ENCODE measurements around the gene TMEM63C.

Gene TMEM63C

DNA sequence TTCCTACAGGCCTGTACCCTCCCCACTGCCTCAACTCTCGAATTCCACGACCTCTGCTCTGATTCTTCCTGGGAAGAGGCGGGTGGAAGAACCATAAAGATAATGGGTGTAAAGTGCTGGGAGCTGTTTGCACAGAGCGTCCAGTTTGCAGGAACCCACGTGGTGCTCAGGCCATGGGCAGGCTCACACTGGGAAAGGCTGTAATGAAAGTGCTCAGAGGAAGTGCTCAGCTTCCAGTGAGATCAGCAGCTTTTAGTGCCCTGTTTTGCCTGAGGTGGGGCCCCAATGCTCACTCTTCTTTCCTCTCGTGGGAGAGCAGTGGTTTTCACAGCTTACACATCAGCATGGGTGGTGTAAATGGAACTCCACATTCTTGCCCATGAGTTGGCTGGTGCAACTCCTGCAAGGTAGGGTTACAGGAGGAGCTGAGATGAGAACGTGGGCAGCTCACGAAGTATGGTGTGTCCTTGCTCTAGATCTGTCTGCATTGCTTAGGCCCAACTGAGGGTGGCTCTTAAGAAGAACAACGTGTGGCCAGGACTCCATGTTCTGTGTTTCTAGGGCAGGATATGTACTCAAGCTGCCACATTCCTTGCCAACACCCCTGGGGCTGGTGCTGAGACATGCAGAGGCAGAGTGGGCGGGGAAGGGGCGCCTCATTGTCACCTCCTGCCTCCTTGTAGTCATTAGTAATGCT lies 2.9 kb downstream of the TMEM63C start:
- peaks cover 13% of the 10 kb centered on the region; the same call in 1 of the 2 replicates for H3K4me1 ChIP-seq (ENCODE audit: control insufficient read depth, insufficient read depth, low read length)
- no peak overlapping the region for H3K4me3 ChIP-seq (ENCODE audit: low read depth, low read length)
- no peak overlapping the region for H3K27ac ChIP-seq (ENCODE audit: low read depth, low read length)
- H3K9me3 ChIP-seq (ENCODE audit: control insufficient read depth, insufficient read depth, low read length): no peaks in the 10 kb centered on the region
- H3K36me3 ChIP-seq (ENCODE audit: control insufficient read depth, insufficient read depth, low read length): no peaks in the 10 kb centered on the region
- H3K9ac ChIP-seq (ENCODE audit: low read depth, low read length): no peak overlapping the region
- peaks cover 6% of the 10 kb centered on the region; the same call in 1 of the 2 replicates for H3K27me3 ChIP-seq (ENCODE audit: control insufficient read depth, insufficient read depth, low read length)

DNA sequence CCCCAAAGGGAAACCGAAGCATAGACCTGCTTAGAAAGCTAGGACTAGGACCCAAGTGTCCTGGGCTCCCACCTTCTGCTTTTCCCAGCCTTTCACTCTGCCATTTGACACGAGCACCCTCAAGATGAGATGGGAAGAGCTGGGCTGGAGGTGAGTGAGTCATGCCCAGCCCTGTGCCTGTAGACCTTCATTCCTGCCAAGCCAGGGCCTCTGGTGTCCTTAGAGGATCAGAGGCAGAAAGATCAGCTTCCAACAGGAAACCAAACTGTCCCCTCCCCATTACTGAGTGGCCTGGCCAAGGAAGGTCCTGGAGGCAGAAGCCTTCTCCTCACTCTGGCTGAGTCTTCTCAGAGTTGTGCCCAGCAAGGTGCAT lies 3.5 kb downstream of the TMEM63C start:
- Histone ChIP-seq H3K4me1 (ENCODE audit: control insufficient read depth, insufficient read depth, low read length) (peaks cover 13% of the 10 kb centered on the region; the same call in 1 of the 2 replicates), H3K9me3 (ENCODE audit: control insufficient read depth, insufficient read depth, low read length) (no peaks in the 10 kb centered on the region), H3K27ac (ENCODE audit: low read depth, low read length) (no peak overlapping the region), H3K9ac (ENCODE audit: low read depth, low read length) (no peak overlapping the region), H3K4me3 (ENCODE audit: low read depth, low read length) (no peak overlapping the region), H3K27me3 (ENCODE audit: control insufficient read depth, insufficient read depth, low read length) (peaks cover 6% of the 10 kb centered on the region; the same call in 1 of the 2 replicates), H3K36me3 (ENCODE audit: control insufficient read depth, insufficient read depth, low read length) (no peaks in the 10 kb centered on the region)

DNA sequence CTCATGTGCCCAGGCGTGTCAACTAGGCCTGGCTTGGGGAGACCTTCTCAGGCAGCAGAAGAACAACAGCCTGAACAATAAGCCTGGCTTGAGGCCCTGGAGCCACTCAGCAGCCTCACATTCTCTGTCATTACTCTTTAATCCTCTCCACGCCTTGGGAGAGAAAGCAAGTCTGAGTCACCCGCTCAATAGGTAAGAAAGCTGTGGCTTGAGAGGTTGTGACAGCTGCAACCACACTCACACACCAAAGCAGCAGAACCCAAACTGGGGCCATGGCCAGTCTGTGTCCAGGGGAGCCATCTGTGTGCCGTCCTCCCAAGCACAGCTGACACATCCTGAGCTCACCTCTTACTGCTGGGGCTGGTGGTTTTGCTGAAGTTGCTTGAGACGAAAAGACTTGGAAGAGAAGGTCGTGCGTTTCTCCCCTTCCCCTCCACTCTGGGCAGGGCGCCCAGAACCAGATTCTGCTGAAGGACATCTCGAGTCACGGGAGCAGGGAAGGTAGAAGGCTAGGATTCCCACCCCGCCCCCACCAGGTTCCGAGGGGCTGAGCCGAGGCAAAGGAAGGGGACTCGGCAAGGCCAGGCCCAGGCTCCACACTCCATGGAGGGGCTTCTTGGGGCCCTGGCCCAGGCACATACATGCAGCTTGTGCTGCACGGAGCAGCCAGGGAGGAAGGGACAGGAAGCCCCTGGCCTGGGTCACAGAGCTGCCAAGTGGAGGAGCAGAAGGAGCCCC lies 5.5 kb downstream of the TMEM63C start:
- Histone ChIP-seq H3K4me3 (ENCODE audit: low read depth, low read length) (no peak overlapping the region), H3K27me3 (ENCODE audit: control insufficient read depth, insufficient read depth, low read length) (peaks cover 6% of the 10 kb centered on the region; the same call in 1 of the 2 replicates), H3K9ac (ENCODE audit: low read depth, low read length) (no peak overlapping the region), H3K36me3 (ENCODE audit: control insufficient read depth, insufficient read depth, low read length) (no peaks in the 10 kb centered on the region), H3K4me1 (ENCODE audit: control insufficient read depth, insufficient read depth, low read length) (peaks cover 7% of the 10 kb centered on the region; the same call in 1 of the 2 replicates), H3K27ac (ENCODE audit: low read depth, low read length) (peak overlapping the region; percentile 1), H3K9me3 (ENCODE audit: control insufficient read depth, insufficient read depth, low read length) (no peaks in the 10 kb centered on the region)

DNA sequence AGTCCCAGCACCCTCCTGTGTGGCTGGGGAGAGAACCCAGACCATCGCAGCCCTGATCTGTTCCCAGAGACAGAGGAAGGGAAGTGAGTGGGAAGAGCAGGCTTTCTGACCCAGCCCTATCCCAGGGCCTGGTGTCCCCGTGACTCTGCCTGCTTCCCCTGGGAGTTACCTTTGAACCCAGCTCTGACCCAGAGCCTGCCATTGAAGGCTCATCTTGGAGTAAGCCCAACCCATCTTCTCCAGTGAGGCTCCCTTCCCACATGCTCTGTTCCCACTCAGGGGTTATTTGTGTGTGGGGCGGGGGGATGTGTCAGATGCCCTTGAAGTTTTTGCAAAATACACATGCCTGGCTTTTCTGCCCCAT lies 6.0 kb downstream of the TMEM63C start:
- no peak overlapping the region for H3K4me3 ChIP-seq (ENCODE audit: low read depth, low read length)
- no peaks in the 10 kb centered on the region for H3K36me3 ChIP-seq (ENCODE audit: control insufficient read depth, insufficient read depth, low read length)
- H3K4me1 ChIP-seq (ENCODE audit: control insufficient read depth, insufficient read depth, low read length): peaks cover 7% of the 10 kb centered on the region; the same call in 1 of the 2 replicates
- H3K27ac ChIP-seq (ENCODE audit: low read depth, low read length): no peak overlapping the region
- no peaks in the 10 kb centered on the region for H3K9me3 ChIP-seq (ENCODE audit: control insufficient read depth, insufficient read depth, low read length)
- peaks cover 4% of the 10 kb centered on the region; the same call in 1 of the 2 replicates for H3K27me3 ChIP-seq (ENCODE audit: control insufficient read depth, insufficient read depth, low read length)
- no peak overlapping the region for H3K9ac ChIP-seq (ENCODE audit: low read depth, low read length)

DNA sequence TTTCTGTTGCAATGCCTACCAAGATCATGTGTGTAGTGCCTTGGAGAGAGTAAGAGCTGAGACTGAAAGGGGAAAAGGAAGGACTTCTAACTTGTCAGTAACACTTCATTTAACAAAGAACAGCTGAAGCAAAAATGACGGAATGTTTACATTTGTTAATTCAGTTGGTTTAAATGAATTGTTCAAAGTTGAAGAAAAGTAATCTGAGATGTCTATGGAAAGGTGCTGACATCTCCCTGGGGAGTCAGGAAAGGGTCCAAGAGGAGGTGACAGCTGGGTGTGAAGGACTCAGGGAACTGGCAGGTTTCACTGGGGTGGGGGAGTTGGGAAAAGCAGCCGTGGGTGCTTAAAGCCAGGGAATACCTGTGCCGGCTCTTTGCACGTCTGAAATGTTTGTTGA lies 7.9 kb downstream of the TMEM63C start:
- peaks cover 7% of the 10 kb centered on the region; the same call in 1 of the 2 replicates for H3K4me1 ChIP-seq (ENCODE audit: control insufficient read depth, insufficient read depth, low read length)
- no peak overlapping the region for H3K27ac ChIP-seq (ENCODE audit: low read depth, low read length)
- H3K27me3 ChIP-seq (ENCODE audit: control insufficient read depth, insufficient read depth, low read length): no peaks in the 10 kb centered on the region
- no peaks in the 10 kb centered on the region for H3K9me3 ChIP-seq (ENCODE audit: control insufficient read depth, insufficient read depth, low read length)
- H3K36me3 ChIP-seq (ENCODE audit: control insufficient read depth, insufficient read depth, low read length): no peaks in the 10 kb centered on the region
- no peak overlapping the region for H3K4me3 ChIP-seq (ENCODE audit: low read depth, low read length)
- H3K9ac ChIP-seq (ENCODE audit: low read depth, low read length): no peak overlapping the region

DNA sequence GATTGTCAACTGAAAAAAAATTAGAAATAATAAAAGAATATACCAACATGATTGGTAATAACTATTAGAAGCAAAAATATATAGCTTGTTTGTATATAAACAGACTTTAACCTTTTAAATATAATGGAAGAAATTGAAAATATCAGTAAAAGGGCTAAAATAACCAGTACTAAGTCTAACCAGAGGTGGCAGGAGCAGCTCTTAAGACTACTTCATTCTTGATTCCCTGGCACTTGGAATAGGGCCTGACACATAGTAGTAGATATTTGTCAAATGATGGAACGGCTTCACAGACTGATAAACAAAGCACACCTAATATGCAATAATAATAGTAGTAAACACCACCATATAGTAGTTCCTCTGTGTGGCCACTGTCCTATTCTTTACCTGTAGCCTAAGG lies 9.4 kb downstream of the TMEM63C start:
- Histone ChIP-seq H3K27ac (ENCODE audit: low read depth, low read length) (no peak overlapping the region), H3K9ac (ENCODE audit: low read depth, low read length) (no peak overlapping the region), H3K36me3 (ENCODE audit: control insufficient read depth, insufficient read depth, low read length) (no peaks in the 10 kb centered on the region), H3K4me1 (ENCODE audit: control insufficient read depth, insufficient read depth, low read length) (peaks cover 7% of the 10 kb centered on the region; the same call in 1 of the 2 replicates), H3K27me3 (ENCODE audit: control insufficient read depth, insufficient read depth, low read length) (no peaks in the 10 kb centered on the region), H3K4me3 (ENCODE audit: low read depth, low read length) (no peak overlapping the region), H3K9me3 (ENCODE audit: control insufficient read depth, insufficient read depth, low read length) (no peaks in the 10 kb centered on the region)

DNA sequence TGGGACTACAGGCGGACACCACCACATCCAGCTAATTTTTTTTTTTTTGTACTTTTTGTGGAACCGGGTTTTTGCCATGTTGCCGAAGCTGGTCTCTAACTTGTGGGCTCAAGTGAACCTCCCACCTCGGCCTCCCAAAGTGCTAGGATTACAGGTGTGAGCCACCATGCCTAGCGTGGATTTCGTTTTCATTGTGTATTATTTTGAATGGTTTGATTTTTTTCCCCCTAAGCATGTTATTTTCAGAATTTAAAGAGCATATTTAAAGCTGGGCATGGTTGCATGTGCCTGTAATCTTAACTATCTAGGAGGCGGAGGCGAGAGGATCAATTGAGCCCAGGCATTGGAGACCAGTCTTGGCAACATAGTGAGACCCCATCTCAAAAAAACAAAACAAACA lies 13.1 kb downstream of the TMEM63C start:
- H3K36me3 ChIP-seq (ENCODE audit: control insufficient read depth, insufficient read depth, low read length): no peaks in the 10 kb centered on the region
- no peaks in the 10 kb centered on the region for H3K27me3 ChIP-seq (ENCODE audit: control insufficient read depth, insufficient read depth, low read length)
- H3K9ac ChIP-seq (ENCODE audit: low read depth, low read length): no peak overlapping the region
- no peak overlapping the region for H3K27ac ChIP-seq (ENCODE audit: low read depth, low read length)
- no peaks in the 10 kb centered on the region for H3K4me1 ChIP-seq (ENCODE audit: control insufficient read depth, insufficient read depth, low read length)
- H3K9me3 ChIP-seq (ENCODE audit: control insufficient read depth, insufficient read depth, low read length): no peaks in the 10 kb centered on the region
- H3K4me3 ChIP-seq (ENCODE audit: low read depth, low read length): no peak overlapping the region

DNA sequence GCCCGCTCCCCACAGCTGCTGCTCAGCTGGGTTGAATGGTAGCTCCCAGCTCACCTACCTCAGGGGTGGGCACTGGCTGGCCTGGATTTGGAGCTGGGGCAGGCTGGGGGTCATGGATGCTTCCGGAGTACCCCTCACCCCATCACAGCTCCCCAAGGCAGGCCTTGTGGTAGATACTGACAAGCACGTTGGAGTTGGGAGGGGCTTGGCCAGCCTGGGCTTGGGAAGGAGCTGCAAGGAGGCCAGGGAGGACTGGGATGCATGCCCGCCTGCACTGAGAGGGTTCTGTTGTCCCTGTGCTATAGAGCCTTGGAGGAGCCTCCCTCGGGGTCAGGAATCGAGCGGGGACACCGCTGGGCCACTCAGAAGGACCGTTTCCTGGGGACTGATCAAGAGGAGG lies 14.2 kb downstream of the TMEM63C start:
- Histone ChIP-seq H3K9me3 (ENCODE audit: control insufficient read depth, insufficient read depth, low read length) (no peaks in the 10 kb centered on the region), H3K4me3 (ENCODE audit: low read depth, low read length) (no peak overlapping the region), H3K27me3 (ENCODE audit: control insufficient read depth, insufficient read depth, low read length) (no peaks in the 10 kb centered on the region), H3K9ac (ENCODE audit: low read depth, low read length) (no peak overlapping the region), H3K27ac (ENCODE audit: low read depth, low read length) (no peak overlapping the region), H3K36me3 (ENCODE audit: control insufficient read depth, insufficient read depth, low read length) (no peaks in the 10 kb centered on the region), H3K4me1 (ENCODE audit: control insufficient read depth, insufficient read depth, low read length) (peaks cover 3% of the 10 kb centered on the region; the same call in 1 of the 2 replicates)

DNA sequence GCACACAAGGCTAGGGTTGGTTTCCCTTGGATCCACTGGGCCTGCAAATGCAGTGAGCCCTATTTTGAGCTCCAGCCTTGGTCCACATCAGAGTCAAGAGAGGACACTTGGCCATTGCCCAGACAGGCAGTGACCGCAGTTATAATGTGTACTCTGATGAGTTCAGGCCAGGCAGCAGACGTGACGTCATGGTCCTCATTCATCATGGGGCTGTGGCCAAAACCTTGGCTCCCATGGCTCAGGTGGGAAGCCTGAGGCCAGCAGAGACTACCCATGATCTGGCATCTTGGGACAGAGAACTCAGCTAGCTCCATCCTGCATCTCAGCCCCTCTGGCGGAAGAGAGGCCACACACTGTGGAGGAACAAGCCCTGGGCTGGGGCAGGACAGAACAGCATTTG lies 16.4 kb downstream of the TMEM63C start:
- Histone ChIP-seq H3K4me3 (ENCODE audit: low read depth, low read length) (no peak overlapping the region), H3K9ac (ENCODE audit: low read depth, low read length) (no peak overlapping the region), H3K27me3 (ENCODE audit: control insufficient read depth, insufficient read depth, low read length) (no peaks in the 10 kb centered on the region), H3K9me3 (ENCODE audit: control insufficient read depth, insufficient read depth, low read length) (no peaks in the 10 kb centered on the region), H3K4me1 (ENCODE audit: control insufficient read depth, insufficient read depth, low read length) (peaks cover 3% of the 10 kb centered on the region; the same call in 1 of the 2 replicates), H3K36me3 (ENCODE audit: control insufficient read depth, insufficient read depth, low read length) (no peaks in the 10 kb centered on the region), H3K27ac (ENCODE audit: low read depth, low read length) (no peak overlapping the region)

DNA sequence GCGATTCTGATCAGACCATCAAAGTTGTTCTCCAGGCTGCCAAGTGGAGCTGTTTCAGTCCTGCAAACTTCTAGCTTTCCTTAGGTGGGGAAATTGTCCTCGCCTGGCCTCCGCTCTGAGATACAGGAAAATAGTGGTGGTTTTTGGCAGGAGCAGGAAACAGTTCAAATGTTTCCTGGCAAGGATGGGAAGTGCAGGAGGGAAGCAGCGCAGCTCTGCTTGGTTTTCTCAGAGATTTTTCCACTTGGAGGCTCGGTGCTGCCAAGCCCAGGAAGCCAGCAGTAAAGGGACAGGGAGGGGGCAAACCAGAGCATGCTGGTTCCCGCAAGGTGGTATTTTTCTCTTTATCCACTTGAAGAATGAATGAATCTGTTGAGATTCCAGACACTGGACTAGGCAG lies 17.0 kb downstream of the TMEM63C start:
- H3K4me1 ChIP-seq (ENCODE audit: control insufficient read depth, insufficient read depth, low read length): peaks cover 3% of the 10 kb centered on the region; the same call in 1 of the 2 replicates
- H3K27me3 ChIP-seq (ENCODE audit: control insufficient read depth, insufficient read depth, low read length): no peaks in the 10 kb centered on the region
- no peak overlapping the region for H3K9ac ChIP-seq (ENCODE audit: low read depth, low read length)
- H3K36me3 ChIP-seq (ENCODE audit: control insufficient read depth, insufficient read depth, low read length): no peaks in the 10 kb centered on the region
- H3K27ac ChIP-seq (ENCODE audit: low read depth, low read length): no peak overlapping the region
- H3K9me3 ChIP-seq (ENCODE audit: control insufficient read depth, insufficient read depth, low read length): no peaks in the 10 kb centered on the region
- H3K4me3 ChIP-seq (ENCODE audit: low read depth, low read length): no peak overlapping the region

DNA sequence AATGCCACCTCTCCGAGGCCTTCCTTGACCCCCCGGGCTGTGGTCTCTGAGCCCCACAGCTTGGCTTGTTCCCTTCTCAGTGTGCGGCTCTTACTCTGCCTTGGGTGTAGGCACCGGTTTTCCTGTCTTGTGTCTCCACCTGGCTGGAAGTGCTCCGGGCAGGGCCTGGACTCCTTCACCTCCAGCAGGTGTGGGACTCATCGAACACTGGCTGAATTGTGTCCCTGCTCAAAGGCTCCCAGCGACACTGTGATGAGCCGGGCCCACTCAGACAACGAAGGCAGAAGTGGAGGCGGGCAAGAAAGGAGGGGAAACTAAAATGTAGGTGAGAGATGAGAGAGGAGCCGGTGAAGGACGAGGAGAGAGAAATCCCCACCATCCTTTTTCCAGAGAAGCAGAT lies 18.0 kb downstream of the TMEM63C start:
- Histone ChIP-seq H3K27ac (ENCODE audit: low read depth, low read length) (no peak overlapping the region), H3K36me3 (ENCODE audit: control insufficient read depth, insufficient read depth, low read length) (no peaks in the 10 kb centered on the region), H3K27me3 (ENCODE audit: control insufficient read depth, insufficient read depth, low read length) (no peaks in the 10 kb centered on the region), H3K4me3 (ENCODE audit: low read depth, low read length) (no peak overlapping the region), H3K4me1 (ENCODE audit: control insufficient read depth, insufficient read depth, low read length) (peaks cover 3% of the 10 kb centered on the region; the same call in 1 of the 2 replicates), H3K9me3 (ENCODE audit: control insufficient read depth, insufficient read depth, low read length) (no peaks in the 10 kb centered on the region), H3K9ac (ENCODE audit: low read depth, low read length) (no peak overlapping the region)
